Astrocyte (in vitro differentiated cells and primary cell): ENCODE data around the gene CCNF.

Experiments used
- EZH2 ChIP-seq: IDR thresholded peaks from 2 replicates; pipeline ENCODE4 v1.6.1; 2012; ENCODE audit warnings: mild to moderate bottlenecking, low read length, inconsistent platforms; ENCODE audit not compliant: insufficient read depth
- TF ChIP-seq, protein P1 (sequence below): IDR thresholded peaks from 2 replicates; pipeline ENCODE4 v1.5.1; 2011; ENCODE audit warnings: low read depth, mild to moderate bottlenecking, inconsistent platforms, low read length, moderate library complexity; ENCODE audit not compliant: insufficient read depth

- TF ChIP-seq, protein P1, sequence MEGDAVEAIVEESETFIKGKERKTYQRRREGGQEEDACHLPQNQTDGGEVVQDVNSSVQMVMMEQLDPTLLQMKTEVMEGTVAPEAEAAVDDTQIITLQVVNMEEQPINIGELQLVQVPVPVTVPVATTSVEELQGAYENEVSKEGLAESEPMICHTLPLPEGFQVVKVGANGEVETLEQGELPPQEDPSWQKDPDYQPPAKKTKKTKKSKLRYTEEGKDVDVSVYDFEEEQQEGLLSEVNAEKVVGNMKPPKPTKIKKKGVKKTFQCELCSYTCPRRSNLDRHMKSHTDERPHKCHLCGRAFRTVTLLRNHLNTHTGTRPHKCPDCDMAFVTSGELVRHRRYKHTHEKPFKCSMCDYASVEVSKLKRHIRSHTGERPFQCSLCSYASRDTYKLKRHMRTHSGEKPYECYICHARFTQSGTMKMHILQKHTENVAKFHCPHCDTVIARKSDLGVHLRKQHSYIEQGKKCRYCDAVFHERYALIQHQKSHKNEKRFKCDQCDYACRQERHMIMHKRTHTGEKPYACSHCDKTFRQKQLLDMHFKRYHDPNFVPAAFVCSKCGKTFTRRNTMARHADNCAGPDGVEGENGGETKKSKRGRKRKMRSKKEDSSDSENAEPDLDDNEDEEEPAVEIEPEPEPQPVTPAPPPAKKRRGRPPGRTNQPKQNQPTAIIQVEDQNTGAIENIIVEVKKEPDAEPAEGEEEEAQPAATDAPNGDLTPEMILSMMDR, result no peak
- no peak for TF ChIP-seq EZH2
Observed at GRCh38 chr16:2490190-2491105, 61.2 kb downstream of the CCNF start.
